NCI-H2171 (cell line): ENCODE results near the gene VAT1L.

Experiments used
- DNase-seq: peaks from one replicate; lab custom pipeline; 2025; lab: John Stamatoyannopoulos, UW

Gene VAT1L

GRCh38 chr16:77869997-77870813 lies 81.8 kb downstream of the VAT1L start:
- DNase-seq, result no peak

- DNase-seq, result no peak
Measured at GRCh38 chr16:77871932-77872331, 83.6 kb downstream of the VAT1L start.

GRCh38 chr16:77873066-77873465 lies 84.7 kb downstream of the VAT1L start:
- no peak for DNase-seq

- DNase-seq, result no peak
Measured at GRCh38 chr16:77874347-77874746, 86.0 kb downstream of the VAT1L start.

GRCh38 chr16:77876776-77877175 lies 88.4 kb downstream of the VAT1L start:
- no peak for DNase-seq

GRCh38 chr16:77877712-77878347 lies 89.5 kb downstream of the VAT1L start:
- no peak for DNase-seq

GRCh38 chr16:77881355-77882030 lies 93.1 kb downstream of the VAT1L start:
- no peak for DNase-seq

GRCh38 chr16:77882358-77882757 lies 94.0 kb downstream of the VAT1L start:
- DNase-seq, result no peak

- no peak for DNase-seq
Measured at GRCh38 chr16:77885571-77886295, 97.4 kb downstream of the VAT1L start.

GRCh38 chr16:77888871-77889270 lies 100.5 kb downstream of the VAT1L start:
- DNase-seq, result no peak

GRCh38 chr16:77890075-77890474 lies 101.7 kb downstream of the VAT1L start:
- DNase-seq, result no peak

GRCh38 chr16:77894162-77894561 lies 105.8 kb downstream of the VAT1L start:
- DNase-seq, result no peak

- DNase-seq, result no peak
Measured at GRCh38 chr16:77895962-77896361, 107.6 kb downstream of the VAT1L start.

GRCh38 chr16:77896415-77897128 lies 108.2 kb downstream of the VAT1L start:
- no peak for DNase-seq

- no peak for DNase-seq
Measured at GRCh38 chr16:77897129-77897437, 108.7 kb downstream of the VAT1L start.

GRCh38 chr16:77897831-77898605 lies 109.7 kb downstream of the VAT1L start:
- no peak for DNase-seq

GRCh38 chr16:77898671-77899211 lies 110.4 kb downstream of the VAT1L start:
- no peak for DNase-seq

- DNase-seq, result no peak
Measured at GRCh38 chr16:77899416-77899815, 111.1 kb downstream of the VAT1L start.

- no peak for DNase-seq
Measured at GRCh38 chr16:77905374-77905920, 117.1 kb downstream of the VAT1L start.

- DNase-seq, result no peak
Measured at GRCh38 chr16:77910021-77910420, 121.7 kb downstream of the VAT1L start.
